ENCODE measurements around the gene SLC50A1.

Gene SLC50A1

GRCh38 chr1:155170101-155170785 lies 34.6 kb downstream of the SLC50A1 start:
- DNase-seq (ENCODE audit: low read depth), result no peak

GRCh38 chr1:155170806-155171205 lies 35.2 kb downstream of the SLC50A1 start:
- DNase-seq (ENCODE audit: low read depth), result no peak

GRCh38 chr1:155171836-155172731 lies 36.4 kb downstream of the SLC50A1 start:
- DNase-seq (ENCODE audit: low read depth), result no peak

- peak; percentile 94 for DNase-seq (ENCODE audit: low read depth)
Measured at GRCh38 chr1:155172732-155173477, 37.3 kb downstream of the SLC50A1 start, which contains the start of gene KRTCAP2. Gene KRTCAP2 (minus strand): TSS chr1:155173304. CDS start chr1:155173224, 80 bp downstream.

- peak; percentile 49 for DNase-seq (ENCODE audit: low read depth)
Measured at GRCh38 chr1:155173478-155174323, 38.0 kb downstream of the SLC50A1 start, which contains the start of gene TRIM46. Gene TRIM46 (plus strand): TSS chr1:155173849. CDS start chr1:155173967, 118 bp downstream.

GRCh38 chr1:155174324-155175280 lies 39.0 kb downstream of the SLC50A1 start:
- DNase-seq (ENCODE audit: low read depth), result no peak

- no peak for DNase-seq (ENCODE audit: low read depth)
Measured at GRCh38 chr1:155175281-155175926, 39.8 kb downstream of the SLC50A1 start.

GRCh38 chr1:155175927-155176371 lies 40.3 kb downstream of the SLC50A1 start:
- DNase-seq (ENCODE audit: low read depth), result no peak

- DNase-seq (ENCODE audit: low read depth), result peak; percentile 49
Measured at GRCh38 chr1:155176544-155177071, 41.0 kb downstream of the SLC50A1 start.

GRCh38 chr1:155177192-155177917 lies 41.7 kb downstream of the SLC50A1 start:
- no peak for DNase-seq (ENCODE audit: low read depth)

- DNase-seq (ENCODE audit: low read depth), result no peak
Measured at GRCh38 chr1:155177918-155178281, 42.2 kb downstream of the SLC50A1 start.

GRCh38 chr1:155178441-155179111 lies 42.9 kb downstream of the SLC50A1 start:
- no peak for DNase-seq (ENCODE audit: low read depth)

- no peak for DNase-seq (ENCODE audit: low read depth)
Measured at GRCh38 chr1:155179112-155180031, 43.7 kb downstream of the SLC50A1 start.

- no peak for DNase-seq (ENCODE audit: low read depth)
Measured at GRCh38 chr1:155181371-155182051, 45.9 kb downstream of the SLC50A1 start.

- DNase-seq (ENCODE audit: low read depth), result no peak
Measured at GRCh38 chr1:155182052-155182550, 46.4 kb downstream of the SLC50A1 start.

GRCh38 chr1:155183775-155184221 lies 48.1 kb downstream of the SLC50A1 start:
- no peak for DNase-seq (ENCODE audit: low read depth)

Measured in iris pigment epithelial cell (primary cell).